GM10266 (cell line): Measurements from ENCODE around the gene CERK.

ENCODE experiments used
- DNase-seq: peaks from one replicate; pipeline ENCODE4 v3.0.0; 2012; ENCODE audit errors: extremely low spot score
- CTCF ChIP-seq: IDR thresholded peaks from 2 replicates; pipeline ENCODE4 v1.5.1; 2012; ENCODE audit warnings: mild to moderate bottlenecking, low read depth; ENCODE audit not compliant: control insufficient read depth, insufficient read depth; ENCODE audit errors: missing control alignments

The CERK gene

GRCh38 chr22:46763051-46763705 lies 25.1 kb upstream of the CERK start:
- DNase-seq: peak; percentile 80
- TF ChIP-seq CTCF: no peak

- peak; percentile 90 for DNase-seq
Observed at GRCh38 chr22:46762238-46763050, 24.4 kb upstream of the CERK start, which contains the start of gene TBC1D22A. Gene TBC1D22A, plus strand, starts transcription at chr22:46762650. Its CDS starts 137 bp downstream, at chr22:46762787.

GRCh38 chr22:46761539-46762237 lies 23.6 kb upstream of the CERK start:
- TF ChIP-seq CTCF: no peak
- no peak for DNase-seq

More at GRCh38 chr22:46762238-46763050, 24.4 kb upstream of the CERK start, which contains the start of gene TBC1D22A:
- no peak for TF ChIP-seq CTCF

GRCh38 chr22:46761017-46761416 lies 23.0 kb upstream of the CERK start:
- DNase-seq: no peak
- no peak for TF ChIP-seq CTCF

- DNase-seq: peak; percentile 65
- TF ChIP-seq CTCF: peak; percentile 79
Observed at GRCh38 chr22:46758867-46759290, 20.8 kb upstream of the CERK start.

- TF ChIP-seq CTCF: no peak
- no peak for DNase-seq
Observed at GRCh38 chr22:46758121-46758520, 20.1 kb upstream of the CERK start.
